Activated CD4-positive, alpha-beta memory T cell treated with anti-CD3 and anti-CD28 coated beads, Interleukin-2, amount 10 ng/mL, durations not matched to agents 7 days and 5 days (primary cell): ENCODE measurements around the gene LCN6. TPM values are rescaled to one million over a fixed set of nuclear protein-coding genes. Genes with fewer than 3 reads are reported as not detected.
A peak's percentile ranks its signal among the peaks of the same experiment; 100 is the strongest.
"Not testable (repeated sequence)": the region's sequence is repeated elsewhere in the genome, so short reads cannot be mapped to it uniquely, and the experiment has no call there.

ENCODE experiments used
- CTCF ChIA-PET: fragments of 350-600 bp; sonication (Branson Sonifier 250); formaldehyde crosslinking; loops from one replicate; lab custom pipeline; 2021; ENCODE audit warnings: antibody characterized with exemption, inconsistent platforms; lab: Charles Lee
- POLR2A ChIA-PET: fragments of 350-600 bp; sonication (Branson Sonifier 250); formaldehyde crosslinking; loops from one replicate; lab custom pipeline; 2021; ENCODE audit warnings: antibody characterized with exemption; lab: Charles Lee
- DNase-seq: peaks from one replicate; pipeline ENCODE4 v3.0.0-alpha.2; 2020
- H3K27ac Mint-ChIP-seq: one replicate; pipeline ENCODE4 v1.8.0; 2021; ENCODE audit warnings: mild to moderate bottlenecking, mixed read lengths
- H3K27me3 Mint-ChIP-seq: one replicate; pipeline ENCODE4 v1.8.0; 2021; ENCODE audit warnings: mixed read lengths
- H3K36me3 Mint-ChIP-seq: one replicate; pipeline ENCODE4 v1.8.0; 2021; ENCODE audit warnings: low read depth, mixed read lengths
- H3K4me1 Mint-ChIP-seq: one replicate; pipeline ENCODE4 v1.8.0; 2021; ENCODE audit warnings: mixed read lengths
- H3K4me3 Mint-ChIP-seq: one replicate; pipeline ENCODE4 v1.8.0; 2021; ENCODE audit warnings: mild to moderate bottlenecking, mixed read lengths
- H3K9me3 Mint-ChIP-seq: one replicate; pipeline ENCODE4 v1.8.0; 2021; ENCODE audit warnings: mixed read lengths
- total RNA-seq, 2 experiments: library from RNA; stranded (reverse); gene quantifications; one replicate each; pipeline ENCODE4 v1.2.3, GENCODE V29; 2021

The LCN6 gene, protein sequence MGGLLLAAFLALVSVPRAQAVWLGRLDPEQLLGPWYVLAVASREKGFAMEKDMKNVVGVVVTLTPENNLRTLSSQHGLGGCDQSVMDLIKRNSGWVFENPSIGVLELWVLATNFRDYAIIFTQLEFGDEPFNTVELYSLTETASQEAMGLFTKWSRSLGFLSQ
- total RNA-seq = under 1 TPM in 1 of 2 experiments, not detected in 1; 0.40 TPM

GRCh38 chr9:136748201-136748600 lies at the start of gene LCN6:
TSS of gene LCN6 (minus strand) at chr9:136748525. CDS start at chr9:136748483, 42 bp downstream.
- Mint-ChIP-seq H3K9me3 (peaks cover 16% of the 10 kb centered on the region), H3K27ac (no peak within 1 kb of the TSS), H3K4me3 (no peak within 1 kb of the TSS), H3K36me3 (peaks cover 11% of the 10 kb centered on the region), H3K27me3 (peaks cover 17% of the 10 kb centered on the region), H3K4me1 (peaks cover 12% of the 10 kb centered on the region)
- ChIA-PET CTCF (no interaction called here), POLR2A (interaction anchor here (0.7 kb wide), 1 partner anchor 10 kb away, joined by 3 read pairs; the partner anchor contains the start of gene LCN8)
- DNase-seq = no peak

- Mint-ChIP-seq H3K27me3 (peaks cover 26% of the 10 kb centered on the region), H3K4me1 (peaks cover 29% of the 10 kb centered on the region)
- H3K36me3 Mint-ChIP-seq, DNase-seq, H3K4me3 Mint-ChIP-seq, H3K9me3 Mint-ChIP-seq, CTCF ChIA-PET, H3K27ac Mint-ChIP-seq: not testable (repeated sequence)
- POLR2A ChIA-PET = interaction anchor here (1.2 kb wide), 1 partner anchor 11 kb away, joined by 3 read pairs; the partner anchor contains the start of gene RABL6
Measured at GRCh38 chr9:136796775-136797347, 48.5 kb upstream of the LCN6 start.

GRCh38 chr9:136796238-136796774 lies 48.0 kb upstream of the LCN6 start, which contains the start of gene CCDC183:
TSS of gene CCDC183 (plus strand) at chr9:136796338. CDS start at chr9:136796398, 60 bp downstream.
- ChIA-PET CTCF (no interaction called here), POLR2A (interaction anchor here (1.0 to 1.2 kb wide), 2 partner anchors 11 to 29 kb away, joined by 3 read pairs; partner anchors contain the start of gene RABL6)
- no peaks in the 10 kb centered on the region for H3K9me3 Mint-ChIP-seq
- H3K4me1 Mint-ChIP-seq = peaks cover 28% of the 10 kb centered on the region
- H3K27me3 Mint-ChIP-seq = peaks cover 24% of the 10 kb centered on the region
- DNase-seq = no peak
- H3K27ac Mint-ChIP-seq = no peak within 1 kb of the TSS
- H3K36me3 Mint-ChIP-seq = peaks cover 4% of the 10 kb centered on the region
- H3K4me3 Mint-ChIP-seq = no peak within 1 kb of the TSS

- Mint-ChIP-seq H3K9me3 (no peaks in the 10 kb centered on the region), H3K27ac (no peak overlapping the region), H3K4me1 (peaks cover 22% of the 10 kb centered on the region), H3K36me3 (peaks cover 4% of the 10 kb centered on the region), H3K27me3 (peaks cover 14% of the 10 kb centered on the region), H3K4me3 (no peak overlapping the region)
- DNase-seq = no peak
- ChIA-PET POLR2A (interaction anchor here (1.2 kb wide), 1 partner anchor 13 kb away, joined by 5 read pairs; the partner anchor contains the start of gene RABL6), CTCF (no interaction called here)
Measured at GRCh38 chr9:136795000-136795348, 46.6 kb upstream of the LCN6 start.

DNA sequence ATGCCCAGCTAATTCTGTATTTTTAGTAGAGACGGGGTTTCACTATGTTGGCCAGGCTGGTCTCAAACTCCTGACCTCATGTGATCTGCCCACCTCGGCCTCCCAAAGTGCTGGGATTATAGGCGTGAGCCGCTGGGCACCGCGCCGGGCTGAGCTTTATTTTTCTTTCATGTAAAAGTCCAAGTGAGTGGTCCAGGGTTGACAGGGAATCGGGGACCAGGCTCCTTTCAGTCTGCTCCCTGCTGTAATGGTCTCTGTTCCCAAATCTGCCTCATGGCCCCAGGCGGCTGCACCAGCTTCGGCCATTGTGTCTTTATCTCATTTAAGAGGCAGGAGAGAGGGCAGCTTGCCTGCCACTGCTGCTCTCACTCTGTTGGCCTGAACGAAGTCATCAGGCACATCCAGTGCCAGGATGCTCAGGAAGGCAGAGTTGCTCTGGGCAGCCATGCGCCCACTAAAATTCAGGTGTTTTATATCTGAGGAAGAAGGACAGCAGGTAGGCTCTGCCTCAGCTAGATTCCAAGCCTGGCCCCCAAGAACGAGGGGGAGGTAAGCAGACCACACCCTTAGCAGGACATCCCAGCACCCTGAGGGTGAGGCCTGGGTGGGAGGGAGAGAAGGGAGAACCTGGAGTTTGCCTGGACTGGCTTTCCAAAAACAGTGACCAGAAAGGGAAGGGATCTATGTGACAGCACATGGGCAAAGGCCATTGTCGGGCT lies 46.1 kb upstream of the LCN6 start:
- H3K4me3 Mint-ChIP-seq = no peak overlapping the region
- H3K27me3 Mint-ChIP-seq = peaks cover 14% of the 10 kb centered on the region
- CTCF ChIA-PET = interaction anchor here (1.0 to 3.1 kb wide), 4 partner anchors 12 to 270 kb away, joined by 3 to 46 read pairs (median 4); partner anchors contain the start of genes AJM1 and RABL6
- H3K4me1 Mint-ChIP-seq = peaks cover 20% of the 10 kb centered on the region
- DNase-seq = no peak
- H3K27ac Mint-ChIP-seq = no peak overlapping the region
- POLR2A ChIA-PET = interaction anchor here (0.9 to 1.4 kb wide), 3 partner anchors 12 to 17 kb away, joined by 5 to 7 read pairs (median 5); partner anchors contain the start of gene RABL6
- H3K9me3 Mint-ChIP-seq = no peaks in the 10 kb centered on the region
- H3K36me3 Mint-ChIP-seq = peaks cover 4% of the 10 kb centered on the region

GRCh38 chr9:136793086-136793946 lies 45.0 kb upstream of the LCN6 start:
- Mint-ChIP-seq H3K4me1 (peaks cover 27% of the 10 kb centered on the region), H3K9me3 (no peaks in the 10 kb centered on the region), H3K27me3 (peaks cover 14% of the 10 kb centered on the region), H3K4me3 (no peak overlapping the region), H3K27ac (no peak overlapping the region), H3K36me3 (peaks cover 4% of the 10 kb centered on the region)
- POLR2A ChIA-PET = interaction anchor here (0.9 to 2.9 kb wide), 5 partner anchors 13 to 242 kb away, joined by 3 to 18 read pairs (median 5); partner anchors contain the start of gene RABL6
- CTCF ChIA-PET = interaction anchor here (1.0 to 3.1 kb wide), 9 partner anchors 13 to 271 kb away, joined by 3 to 46 read pairs (median 4); partner anchors contain the start of genes AJM1, CLIC3, PAXX and RABL6
- no peak for DNase-seq

GRCh38 chr9:136792321-136793085 lies 44.2 kb upstream of the LCN6 start:
- POLR2A ChIA-PET = interaction anchor here (0.5 to 2.9 kb wide), 4 partner anchors 8 to 359 kb away, joined by 3 to 18 read pairs (median 4); partner anchors contain the start of gene RABL6
- Mint-ChIP-seq H3K9me3 (no peaks in the 10 kb centered on the region), H3K36me3 (peaks cover 4% of the 10 kb centered on the region), H3K27me3 (peaks cover 14% of the 10 kb centered on the region), H3K4me3 (peak overlapping the region; percentile 77), H3K27ac (peak overlapping the region; percentile 89), H3K4me1 (peaks cover 35% of the 10 kb centered on the region)
- CTCF ChIA-PET = interaction anchor here (0.9 to 3.1 kb wide), 9 partner anchors 14 to 242 kb away, joined by 3 to 46 read pairs (median 4); partner anchors contain the start of genes CLIC3, PAXX, RABL6 and TRAF2
- no peak for DNase-seq

DNA sequence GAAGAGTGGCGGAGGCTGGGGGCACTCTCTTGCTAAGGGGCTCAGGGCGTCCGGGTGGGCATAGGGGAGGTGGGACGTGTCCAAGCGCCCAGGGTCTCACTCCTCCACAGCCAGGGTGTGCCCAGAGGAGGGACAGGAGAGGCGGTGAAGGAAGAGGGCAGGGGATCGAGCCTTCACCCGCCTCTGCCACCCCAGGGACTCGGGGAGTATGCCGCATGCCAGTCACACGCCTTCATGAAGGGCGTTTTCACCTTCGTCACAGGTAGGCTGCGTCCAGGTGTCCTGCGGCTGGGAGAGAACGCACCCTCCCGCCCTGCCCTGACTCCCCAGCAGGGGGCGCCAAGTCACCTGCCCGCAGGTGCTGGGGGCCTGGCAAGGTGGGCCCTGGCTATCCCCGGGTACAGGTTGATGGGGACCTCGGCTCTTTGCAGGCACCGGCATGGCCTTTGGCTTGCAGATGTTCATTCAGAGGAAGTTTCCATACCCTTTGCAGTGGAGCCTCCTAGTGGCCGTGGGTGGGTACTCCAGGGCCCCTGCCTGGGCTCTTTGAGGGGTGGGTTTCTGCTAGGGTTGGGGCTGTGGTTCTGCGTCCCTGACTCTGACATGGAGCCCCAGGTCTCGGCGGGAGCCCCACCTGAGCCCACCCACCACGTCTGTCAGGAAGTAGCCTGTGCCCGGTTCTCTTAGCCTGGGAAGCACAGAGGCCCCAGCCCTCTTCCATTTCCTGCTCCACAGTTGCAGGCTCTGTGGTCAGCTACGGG lies 43.4 kb upstream of the LCN6 start:
- CTCF ChIA-PET = interaction anchor here (0.9 to 3.1 kb wide), 12 partner anchors 9 to 243 kb away, joined by 3 to 46 read pairs (median 5); partner anchors contain the start of genes AJM1, PAXX, RABL6 and TRAF2
- POLR2A ChIA-PET = interaction anchor here (0.5 to 2.9 kb wide), 3 partner anchors 9 to 360 kb away, joined by 3 to 18 read pairs (median 4); partner anchors contain the start of gene RABL6

GRCh38 chr9:136790640-136791515 lies 42.6 kb upstream of the LCN6 start, which contains the start of gene TMEM141:
TSS of gene TMEM141 (plus strand) at chr9:136791344. CDS start at chr9:136791371, 27 bp downstream.
- peaks cover 5% of the 10 kb centered on the region for H3K27me3 Mint-ChIP-seq
- peaks cover 36% of the 10 kb centered on the region for H3K4me1 Mint-ChIP-seq
- DNase-seq = peak; percentile 100
- H3K4me3 Mint-ChIP-seq = peak within 1 kb of the TSS; percentile 77
- ChIA-PET POLR2A (interaction anchor here (1.1 to 2.9 kb wide), 3 partner anchors 16 to 296 kb away, joined by 3 to 18 read pairs (median 4); partner anchors contain the start of genes MAN1B1 and RABL6), CTCF (interaction anchor here (0.9 to 1.8 kb wide), 12 partner anchors 10 to 296 kb away, joined by 3 to 14 read pairs (median 4); partner anchors contain the start of genes AJM1, MAN1B1 and SAPCD2)
- no peaks in the 10 kb centered on the region for H3K9me3 Mint-ChIP-seq
- H3K36me3 Mint-ChIP-seq = peaks cover 4% of the 10 kb centered on the region
- peak within 1 kb of the TSS; percentile 89 for H3K27ac Mint-ChIP-seq

More for the DNA sequence above, 43.4 kb upstream of the LCN6 start:
- DNase-seq = peak; percentile 75
- H3K9me3 Mint-ChIP-seq = no peaks in the 10 kb centered on the region
- H3K4me1 Mint-ChIP-seq = peaks cover 36% of the 10 kb centered on the region
- peak overlapping the region; percentile 77 for H3K4me3 Mint-ChIP-seq
- H3K36me3 Mint-ChIP-seq = peaks cover 4% of the 10 kb centered on the region
- peaks cover 12% of the 10 kb centered on the region for H3K27me3 Mint-ChIP-seq
- H3K27ac Mint-ChIP-seq = peak overlapping the region; percentile 89
